ENCODE data around the gene TYW3. TPM values are rescaled to one million over a fixed set of nuclear protein-coding genes. Genes with fewer than 3 reads are reported as not detected.

The TYW3 gene
- total RNA-seq, 2 experiments from 2014 or later = 8.3 to 29.1 TPM

DNA sequence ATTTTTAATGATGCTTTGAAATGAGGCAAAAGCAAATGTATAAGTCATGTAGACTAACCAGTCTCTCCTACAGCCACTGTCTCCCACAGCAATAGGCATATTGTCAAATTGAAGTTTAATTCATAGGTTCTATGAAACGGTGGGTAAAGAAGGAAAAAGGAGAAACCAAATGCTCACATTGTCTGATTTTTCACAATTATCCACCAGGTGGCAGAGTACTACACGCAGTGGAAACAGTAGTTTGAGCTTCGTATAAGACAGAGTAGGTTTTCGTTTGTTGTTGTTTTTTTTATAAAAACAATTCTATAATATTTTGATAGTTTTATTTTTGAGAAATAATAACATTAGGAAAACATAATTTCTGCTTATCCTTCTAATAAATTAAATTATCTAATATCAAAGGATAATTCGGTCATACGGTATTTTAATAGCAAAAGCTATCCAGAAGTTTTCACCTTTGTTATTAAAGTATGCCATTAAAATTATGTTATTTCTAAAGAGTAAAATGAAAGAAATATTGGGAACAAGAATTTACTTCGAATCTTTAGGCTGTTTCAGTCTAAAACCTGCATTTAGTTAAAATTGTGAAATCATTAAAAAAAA is 39.1 kb downstream of the TYW3 start:
- Histone ChIP-seq H3K4me1 (ENCODE audit: insufficient read depth, low read length, poor library complexity, severe bottlenecking) (no peaks in the 10 kb centered on the region), H3K27ac (ENCODE audit: low read depth, low read length, poor library complexity, severe bottlenecking) (no peak overlapping the region), H3K4me3 (ENCODE audit: low read depth, low read length, poor library complexity, severe bottlenecking) (no peak overlapping the region), H3K9me2 (ENCODE audit: insufficient read depth, low read length) (no peaks in the 10 kb centered on the region), H3K9me3 (ENCODE audit: low read length) (no peaks in the 10 kb centered on the region), H3K36me3 (ENCODE audit: insufficient read depth, low read length) (no peaks in the 10 kb centered on the region), H4K20me1 (ENCODE audit: insufficient read depth, low read length) (no peaks in the 10 kb centered on the region), H3K79me2 (ENCODE audit: insufficient read depth, low read depth, low read length) (no peaks in the 10 kb centered on the region), H2AFZ (ENCODE audit: low read length) (no peak overlapping the region), H3K4me2 (ENCODE audit: low read length) (no peak overlapping the region)
- intact Hi-C loops (cut with micrococcal nuclease; ENCODE audit: unreplicated experiment) = loop anchor here (1.0 kb wide), 1 partner anchor 431 kb away; no protein-coding TSS in a partner anchor
- peak; percentile 47 for DNase-seq (ENCODE audit: low spot score)
- TF ChIP-seq EZH2phosphoT487 (IDR thresholded peaks at IDR 0.05; ENCODE audit: borderline replicate concordance, low read depth, low read length) = no peak
- TF ChIP-seq, protein P1, sequence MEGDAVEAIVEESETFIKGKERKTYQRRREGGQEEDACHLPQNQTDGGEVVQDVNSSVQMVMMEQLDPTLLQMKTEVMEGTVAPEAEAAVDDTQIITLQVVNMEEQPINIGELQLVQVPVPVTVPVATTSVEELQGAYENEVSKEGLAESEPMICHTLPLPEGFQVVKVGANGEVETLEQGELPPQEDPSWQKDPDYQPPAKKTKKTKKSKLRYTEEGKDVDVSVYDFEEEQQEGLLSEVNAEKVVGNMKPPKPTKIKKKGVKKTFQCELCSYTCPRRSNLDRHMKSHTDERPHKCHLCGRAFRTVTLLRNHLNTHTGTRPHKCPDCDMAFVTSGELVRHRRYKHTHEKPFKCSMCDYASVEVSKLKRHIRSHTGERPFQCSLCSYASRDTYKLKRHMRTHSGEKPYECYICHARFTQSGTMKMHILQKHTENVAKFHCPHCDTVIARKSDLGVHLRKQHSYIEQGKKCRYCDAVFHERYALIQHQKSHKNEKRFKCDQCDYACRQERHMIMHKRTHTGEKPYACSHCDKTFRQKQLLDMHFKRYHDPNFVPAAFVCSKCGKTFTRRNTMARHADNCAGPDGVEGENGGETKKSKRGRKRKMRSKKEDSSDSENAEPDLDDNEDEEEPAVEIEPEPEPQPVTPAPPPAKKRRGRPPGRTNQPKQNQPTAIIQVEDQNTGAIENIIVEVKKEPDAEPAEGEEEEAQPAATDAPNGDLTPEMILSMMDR (conservative IDR thresholded peaks at IDR 0.05; ENCODE audit: low read length) = peak; percentile 86
- CTCF ChIA-PET (ENCODE audit: unreplicated experiment) = no interaction called here
- BruUV-seq (replicated peaks) = no TSS peak
- POLR2A ChIA-PET = interaction anchor here (0.6 to 1.5 kb wide), 2 partner anchors 19 to 42 kb away, joined by 4 to 6 read pairs; no protein-coding TSS in a partner anchor

DNA sequence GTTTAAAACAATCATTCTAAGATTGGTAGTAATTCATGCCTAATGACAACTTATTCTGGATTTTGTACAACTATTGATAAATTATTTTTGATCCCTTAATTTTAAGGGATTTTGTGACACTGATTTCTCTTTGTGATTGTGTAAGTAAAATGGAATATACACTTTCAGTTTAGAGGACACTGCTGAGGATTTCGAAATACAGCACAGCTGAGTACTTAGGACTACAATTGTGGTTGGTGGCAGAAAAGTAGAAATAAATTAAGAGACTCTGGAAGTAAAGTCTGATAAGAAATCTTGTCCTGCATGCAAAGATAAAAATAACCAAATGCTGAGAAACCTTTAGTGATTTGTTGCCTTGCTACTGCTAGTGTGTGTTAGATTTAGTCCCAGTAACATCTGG is 40.0 kb downstream of the TYW3 start:
- Histone ChIP-seq H3K4me3 (ENCODE audit: low read depth, low read length, poor library complexity, severe bottlenecking) (no peak overlapping the region), H3K79me2 (ENCODE audit: insufficient read depth, low read depth, low read length) (no peaks in the 10 kb centered on the region), H4K20me1 (ENCODE audit: insufficient read depth, low read length) (no peaks in the 10 kb centered on the region), H3K27ac (ENCODE audit: low read depth, low read length, poor library complexity, severe bottlenecking) (no peak overlapping the region), H3K9me2 (ENCODE audit: insufficient read depth, low read length) (no peaks in the 10 kb centered on the region), H3K4me2 (ENCODE audit: low read length) (no peak overlapping the region), H3K36me3 (ENCODE audit: insufficient read depth, low read length) (no peaks in the 10 kb centered on the region), H3K4me1 (ENCODE audit: insufficient read depth, low read length, poor library complexity, severe bottlenecking) (no peaks in the 10 kb centered on the region), H2AFZ (ENCODE audit: low read length) (no peak overlapping the region), H3K9me3 (ENCODE audit: low read length) (no peaks in the 10 kb centered on the region)
- POLR2A ChIA-PET = no interaction called here
- no peak for DNase-seq (ENCODE audit: low spot score)
- CTCF ChIA-PET (ENCODE audit: unreplicated experiment) = no interaction called here
- no TSS peak for BruUV-seq (replicated peaks)
- TF ChIP-seq EZH2phosphoT487 (IDR thresholded peaks at IDR 0.05; ENCODE audit: borderline replicate concordance, low read depth, low read length) = no peak
- TF ChIP-seq, protein P1 (conservative IDR thresholded peaks at IDR 0.05; ENCODE audit: low read length) = no peak
- intact Hi-C loops (cut with micrococcal nuclease; ENCODE audit: unreplicated experiment) = loop anchor here (1.0 kb wide), 1 partner anchor 430 kb away; no protein-coding TSS in a partner anchor

GRCh38 chr1:74773582-74773981 is 40.6 kb downstream of the TYW3 start:
- intact Hi-C loops (cut with micrococcal nuclease; ENCODE audit: unreplicated experiment) = no loop called here

More at GRCh38 chr1:74773582-74773981, 40.6 kb downstream of the TYW3 start:
- Histone ChIP-seq H2AFZ (ENCODE audit: low read length) (no peak overlapping the region), H3K27ac (ENCODE audit: low read depth, low read length, poor library complexity, severe bottlenecking) (no peak overlapping the region), H3K79me2 (ENCODE audit: insufficient read depth, low read depth, low read length) (no peaks in the 10 kb centered on the region), H3K9me3 (ENCODE audit: low read length) (no peaks in the 10 kb centered on the region), H3K4me3 (ENCODE audit: low read depth, low read length, poor library complexity, severe bottlenecking) (no peak overlapping the region), H3K4me1 (ENCODE audit: insufficient read depth, low read length, poor library complexity, severe bottlenecking) (no peaks in the 10 kb centered on the region), H3K36me3 (ENCODE audit: insufficient read depth, low read length) (no peaks in the 10 kb centered on the region), H3K9me2 (ENCODE audit: insufficient read depth, low read length) (no peaks in the 10 kb centered on the region), H4K20me1 (ENCODE audit: insufficient read depth, low read length) (no peaks in the 10 kb centered on the region), H3K4me2 (ENCODE audit: low read length) (no peak overlapping the region)
- POLR2A ChIA-PET = interaction anchor here (0.6 kb wide), 1 partner anchor 854 kb away, joined by 5 read pairs; no protein-coding TSS in a partner anchor
- DNase-seq (ENCODE audit: low spot score) = no peak
- CTCF ChIA-PET (ENCODE audit: unreplicated experiment) = no interaction called here
- TF ChIP-seq, protein P1 (conservative IDR thresholded peaks at IDR 0.05; ENCODE audit: low read length) = no peak
- no peak for TF ChIP-seq EZH2phosphoT487 (IDR thresholded peaks at IDR 0.05; ENCODE audit: borderline replicate concordance, low read depth, low read length)
- no TSS peak for BruUV-seq (replicated peaks)

Data from OCI-LY7 (cell line).